HL-60 (cell line): Measurements from ENCODE around the gene TBC1D22A.

Source experiments
- DNase-seq, 2 experiments: peaks; one replicate each; pipeline ENCODE4 v3.0.0-alpha.2; 2010 to 2020; ENCODE audit warnings: low read depth in 1 of 2, low spot score in 1 of 2
- H3K27ac ChIP-seq: fragments of 250-450 bp; sonication (Bioruptor Pico); replicated peaks from 2 replicates; pipeline ENCODE4 v1.5.1; 2020; ENCODE audit warnings: mild to moderate bottlenecking, moderate library complexity
- H3K27me3 ChIP-seq: fragments of 250-450 bp; sonication (Bioruptor Pico); 2 replicates; pipeline ENCODE4 v1.5.1; 2021; ENCODE audit warnings: mild to moderate bottlenecking, moderate library complexity; ENCODE audit not compliant: insufficient read depth, poor library complexity, severe bottlenecking
- H3K4me3 ChIP-seq: replicated peaks from 2 replicates; pipeline ENCODE4 v1.5.1; 2011; ENCODE audit warnings: mild to moderate bottlenecking, control low read depth, low read length; ENCODE audit not compliant: insufficient read depth
- GABPA ChIP-seq: IDR thresholded peaks from 2 replicates; pipeline ENCODE4 v1.6.1; 2012; ENCODE audit warnings: low read depth
- POLR2AphosphoS5 ChIP-seq: IDR thresholded peaks from 2 replicates; pipeline ENCODE4 v1.6.1; 2012; ENCODE audit warnings: low read depth
- SPI1 ChIP-seq: IDR thresholded peaks from 2 replicates; pipeline ENCODE4 v1.6.1; 2012; ENCODE audit warnings: low read depth, mild to moderate bottlenecking, borderline replicate concordance
- TF ChIP-seq, protein P1 (sequence below): IDR thresholded peaks from 2 replicates; pipeline ENCODE4 v1.6.1; 2012; ENCODE audit warnings: low read depth; ENCODE audit not compliant: insufficient replicate concordance
- TF ChIP-seq, protein P2 (sequence below): IDR thresholded peaks from one replicate; pipeline ENCODE4 v1.5.1; 2011; ENCODE audit warnings: low read length, control low read depth, inconsistent platforms; ENCODE audit not compliant: insufficient read depth

The TBC1D22A gene

DNA sequence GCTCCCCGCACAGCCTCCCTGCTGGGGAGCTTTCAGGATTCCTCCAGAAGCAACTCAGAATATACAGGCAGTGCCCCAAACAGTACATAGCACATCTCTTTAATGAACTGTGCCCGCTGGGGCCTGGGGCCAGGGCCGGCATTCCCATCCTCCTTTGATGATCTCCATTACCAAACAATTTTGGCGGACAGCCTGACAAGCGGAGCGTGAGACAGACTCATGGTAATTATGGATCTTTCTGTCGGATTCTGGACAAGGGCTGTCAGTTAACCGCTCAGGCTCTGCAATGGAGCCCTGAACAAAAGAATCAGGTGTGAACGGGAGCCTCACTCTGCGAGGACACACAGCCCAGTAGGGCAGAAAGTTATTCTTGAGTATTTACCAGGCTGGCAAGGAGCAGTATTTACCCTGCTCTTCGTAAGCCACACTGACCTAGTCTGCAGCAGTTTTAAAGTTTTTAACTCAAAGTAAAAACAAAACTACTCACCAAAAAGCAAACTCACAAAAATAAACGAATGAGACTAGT lies 174.0 kb downstream of the TBC1D22A start:
- no peak for DNase-seq
- no peak overlapping the region for H3K27ac ChIP-seq
- TF ChIP-seq, protein P1, sequence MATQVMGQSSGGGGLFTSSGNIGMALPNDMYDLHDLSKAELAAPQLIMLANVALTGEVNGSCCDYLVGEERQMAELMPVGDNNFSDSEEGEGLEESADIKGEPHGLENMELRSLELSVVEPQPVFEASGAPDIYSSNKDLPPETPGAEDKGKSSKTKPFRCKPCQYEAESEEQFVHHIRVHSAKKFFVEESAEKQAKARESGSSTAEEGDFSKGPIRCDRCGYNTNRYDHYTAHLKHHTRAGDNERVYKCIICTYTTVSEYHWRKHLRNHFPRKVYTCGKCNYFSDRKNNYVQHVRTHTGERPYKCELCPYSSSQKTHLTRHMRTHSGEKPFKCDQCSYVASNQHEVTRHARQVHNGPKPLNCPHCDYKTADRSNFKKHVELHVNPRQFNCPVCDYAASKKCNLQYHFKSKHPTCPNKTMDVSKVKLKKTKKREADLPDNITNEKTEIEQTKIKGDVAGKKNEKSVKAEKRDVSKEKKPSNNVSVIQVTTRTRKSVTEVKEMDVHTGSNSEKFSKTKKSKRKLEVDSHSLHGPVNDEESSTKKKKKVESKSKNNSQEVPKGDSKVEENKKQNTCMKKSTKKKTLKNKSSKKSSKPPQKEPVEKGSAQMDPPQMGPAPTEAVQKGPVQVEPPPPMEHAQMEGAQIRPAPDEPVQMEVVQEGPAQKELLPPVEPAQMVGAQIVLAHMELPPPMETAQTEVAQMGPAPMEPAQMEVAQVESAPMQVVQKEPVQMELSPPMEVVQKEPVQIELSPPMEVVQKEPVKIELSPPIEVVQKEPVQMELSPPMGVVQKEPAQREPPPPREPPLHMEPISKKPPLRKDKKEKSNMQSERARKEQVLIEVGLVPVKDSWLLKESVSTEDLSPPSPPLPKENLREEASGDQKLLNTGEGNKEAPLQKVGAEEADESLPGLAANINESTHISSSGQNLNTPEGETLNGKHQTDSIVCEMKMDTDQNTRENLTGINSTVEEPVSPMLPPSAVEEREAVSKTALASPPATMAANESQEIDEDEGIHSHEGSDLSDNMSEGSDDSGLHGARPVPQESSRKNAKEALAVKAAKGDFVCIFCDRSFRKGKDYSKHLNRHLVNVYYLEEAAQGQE = no peak
- no peak for TF ChIP-seq SPI1
- no peak overlapping the region for H3K4me3 ChIP-seq
- H3K27me3 ChIP-seq = no peaks in the 10 kb centered on the region

DNA sequence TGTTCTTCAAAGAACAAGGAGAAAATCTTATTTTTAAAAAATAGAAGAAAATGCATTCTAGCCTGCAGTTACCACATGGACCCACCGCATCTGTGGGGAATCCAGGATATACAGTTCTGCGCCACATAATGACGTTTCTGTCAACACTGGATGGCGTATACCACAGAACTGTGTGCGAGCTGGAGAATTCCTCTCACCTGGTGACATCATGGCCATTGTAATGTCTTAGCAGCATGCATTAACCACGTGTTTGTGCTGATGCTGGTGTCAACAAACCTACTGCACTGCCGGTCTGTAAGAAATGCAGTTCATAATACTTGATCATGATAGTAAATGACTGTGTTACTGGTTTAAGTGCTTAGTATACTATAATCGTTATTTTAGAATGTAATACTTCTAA lies 174.7 kb downstream of the TBC1D22A start:
- no peak for DNase-seq
- TF ChIP-seq, protein P1 = no peak
- TF ChIP-seq POLR2AphosphoS5 (no peak), SPI1 (no peak), GABPA (no peak)
- TF ChIP-seq, protein P2, sequence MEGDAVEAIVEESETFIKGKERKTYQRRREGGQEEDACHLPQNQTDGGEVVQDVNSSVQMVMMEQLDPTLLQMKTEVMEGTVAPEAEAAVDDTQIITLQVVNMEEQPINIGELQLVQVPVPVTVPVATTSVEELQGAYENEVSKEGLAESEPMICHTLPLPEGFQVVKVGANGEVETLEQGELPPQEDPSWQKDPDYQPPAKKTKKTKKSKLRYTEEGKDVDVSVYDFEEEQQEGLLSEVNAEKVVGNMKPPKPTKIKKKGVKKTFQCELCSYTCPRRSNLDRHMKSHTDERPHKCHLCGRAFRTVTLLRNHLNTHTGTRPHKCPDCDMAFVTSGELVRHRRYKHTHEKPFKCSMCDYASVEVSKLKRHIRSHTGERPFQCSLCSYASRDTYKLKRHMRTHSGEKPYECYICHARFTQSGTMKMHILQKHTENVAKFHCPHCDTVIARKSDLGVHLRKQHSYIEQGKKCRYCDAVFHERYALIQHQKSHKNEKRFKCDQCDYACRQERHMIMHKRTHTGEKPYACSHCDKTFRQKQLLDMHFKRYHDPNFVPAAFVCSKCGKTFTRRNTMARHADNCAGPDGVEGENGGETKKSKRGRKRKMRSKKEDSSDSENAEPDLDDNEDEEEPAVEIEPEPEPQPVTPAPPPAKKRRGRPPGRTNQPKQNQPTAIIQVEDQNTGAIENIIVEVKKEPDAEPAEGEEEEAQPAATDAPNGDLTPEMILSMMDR = no peak
- Histone ChIP-seq H3K27ac (no peak overlapping the region), H3K4me3 (no peak overlapping the region), H3K27me3 (no peaks in the 10 kb centered on the region)

DNA sequence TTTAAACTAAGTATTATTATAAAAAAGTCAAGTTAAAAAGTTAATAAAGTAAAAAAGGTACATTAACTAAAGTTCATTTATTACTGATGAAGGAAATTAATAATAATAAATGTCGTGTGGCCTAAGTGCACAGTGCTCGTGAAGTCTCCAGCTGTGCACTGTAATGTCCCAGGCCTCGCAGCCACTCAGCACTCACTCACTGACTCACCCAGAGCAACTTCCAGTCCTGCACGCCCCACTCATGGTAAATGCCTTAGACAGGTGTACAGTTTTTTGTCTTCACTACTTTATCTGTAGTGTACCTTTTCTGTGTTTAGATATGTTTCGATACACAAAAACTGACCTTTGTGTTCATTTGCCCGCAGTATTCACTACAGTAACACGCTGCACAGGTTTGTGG lies 175.5 kb downstream of the TBC1D22A start:
- H3K4me3 ChIP-seq = no peak overlapping the region
- H3K27ac ChIP-seq = no peak overlapping the region
- TF ChIP-seq, protein P2 = no peak
- TF ChIP-seq POLR2AphosphoS5 (no peak), SPI1 (no peak), GABPA (no peak)
- TF ChIP-seq, protein P1 = no peak
- no peak for DNase-seq
- H3K27me3 ChIP-seq = no peaks in the 10 kb centered on the region
